Panc1 (cell line): ENCODE results near the gene NOPCHAP1. TPM values are rescaled to one million over a fixed set of nuclear protein-coding genes. Genes with fewer than 3 reads are reported as not detected.

ENCODE experiments used
- ATAC-seq: fragments of 200-7000 bp; cut with Tn5 transposase; 2 replicates; pipeline ENCODE4 v1.9.1; 2020; ENCODE audit warnings: mild to moderate bottlenecking, moderate library complexity
- BruUV-seq: library from RNA; stranded (reverse); fragments of 400-500 nt; replicated peaks from 2 replicates; lab custom pipeline; 2021; lab: Mats Ljungman, UMichigan
- CTCF ChIA-PET: fragments of 300-600 bp; sonication (Branson Sonifier 250); formaldehyde crosslinking; loops from one replicate; lab custom pipeline; 2022; ENCODE audit warnings: antibody characterized with exemption; lab: Charles Lee
- POLR2A ChIA-PET: fragments of 300-600 bp; sonication (Branson Sonifier 250); formaldehyde crosslinking; loops from one replicate; lab custom pipeline; 2022; ENCODE audit warnings: antibody characterized with exemption; lab: Charles Lee
- DNase-seq: peaks from one replicate; pipeline ENCODE4 v3.0.0-alpha.2; 2010; ENCODE audit warnings: low read depth, low spot score
- H3K27ac ChIP-seq: 2 replicates; pipeline ENCODE4 v1.5.1; 2011; ENCODE audit warnings: mild to moderate bottlenecking, low read length, inconsistent platforms
- H3K27me3 ChIP-seq: fragments of 200-500 bp; sonication (Bioruptor generic); 2 replicates; pipeline ENCODE4 v1.6.0; 2014; ENCODE audit warnings: low read length, inconsistent platforms; ENCODE audit not compliant: control insufficient read depth, insufficient read depth
- H3K36me3 ChIP-seq: fragments of 200-500 bp; sonication (Bioruptor generic); 2 replicates; pipeline ENCODE4 v1.5.1; 2014; ENCODE audit warnings: inconsistent platforms, mild to moderate bottlenecking, low read length, moderate library complexity; ENCODE audit not compliant: control insufficient read depth, insufficient read depth
- H3K4me1 ChIP-seq: 2 replicates; pipeline ENCODE4 v1.5.1; 2011; ENCODE audit warnings: inconsistent platforms, mild to moderate bottlenecking, low read length, moderate library complexity; ENCODE audit not compliant: control insufficient read depth, insufficient read depth
- H3K4me3 ChIP-seq, 2 experiments: 2 replicates each; pipeline ENCODE4 v1.5.1; 2011 to 2012; ENCODE audit warnings: low read depth in 2 of 2, low read length in 2 of 2, mild to moderate bottlenecking in 2 of 2, inconsistent platforms in 1 of 2, moderate library complexity in 1 of 2
- H3K9me3 ChIP-seq: fragments of 200-500 bp; sonication (Bioruptor generic); 2 replicates; pipeline ENCODE4 v1.5.1; 2014; ENCODE audit warnings: low read depth, mild to moderate bottlenecking, inconsistent platforms, low read length, moderate library complexity; ENCODE audit not compliant: control insufficient read depth, insufficient read depth
- CTCF ChIP-seq: fragments of 450-650 bp; IDR thresholded peaks from 2 replicates; pipeline ENCODE4 v1.5.1; 2017; ENCODE audit warnings: mild to moderate bottlenecking
- POLR2AphosphoS5 ChIP-seq: IDR thresholded peaks from 2 replicates; pipeline ENCODE4 v1.6.1; 2012; ENCODE audit warnings: mild to moderate bottlenecking, low read depth, low read length, moderate library complexity
- REST ChIP-seq, 2 experiments: IDR thresholded peaks; 2 replicates each; pipeline ENCODE4 v1.6.1; 2011 to 2012; ENCODE audit warnings: low read depth in 2 of 2, control low read depth in 1 of 2, low read length in 1 of 2, mild to moderate bottlenecking in 1 of 2, moderate library complexity in 1 of 2; ENCODE audit not compliant: insufficient read depth in 1 of 2
- SIN3A ChIP-seq: IDR thresholded peaks from 2 replicates; pipeline ENCODE4 v1.6.1; 2012; ENCODE audit warnings: low read depth, mild to moderate bottlenecking, low read length, moderate library complexity, borderline replicate concordance; ENCODE audit not compliant: insufficient read depth
- TCF7L2 ChIP-seq: IDR thresholded peaks from 2 replicates; pipeline ENCODE4 v1.6.1; 2011; ENCODE audit warnings: mild to moderate bottlenecking, low read depth, low read length, inconsistent platforms
- in situ Hi-C: cut with HindIII; loops from 2 replicates; pipeline ENCODE4 v1.10.0; 2016; ENCODE audit warnings: low sequenced_read_pairs, low pct_unique_long_range_greater_than_20kb
- intact Hi-C: fragments of 100-400 bp; cut with micrococcal nuclease; formaldehyde crosslinking; loops from one replicate; pipeline ENCODE4 v1.10.0; 2022; ENCODE audit not compliant: unreplicated experiment
- total RNA-seq: library from RNA; stranded (reverse); gene quantifications from one replicate; pipeline ENCODE4 v1.2.1, GENCODE V29; 2021; ENCODE audit not compliant: unreplicated experiment

Gene NOPCHAP1
- total RNA-seq, 1 experiment from 2014 or later: 24.0 TPM

- TF ChIP-seq SIN3A: no peak
- TF ChIP-seq POLR2AphosphoS5: no peak
- TF ChIP-seq TCF7L2: no peak
- no peak for TF ChIP-seq REST (IDR thresholded peaks at IDR 0.05; ENCODE audit: insufficient read depth in 1 of 2, low read depth in 2 of 2, low read length in 1 of 2)
- no peak for TF ChIP-seq CTCF
- no peaks in the 10 kb centered on the region for H3K4me1 ChIP-seq
- ChIA-PET CTCF (no interaction called here), POLR2A (no interaction called here)
- intact Hi-C loops (no loop called here), in situ Hi-C loops (no loop called here)
- no peak overlapping the region for H3K4me3 ChIP-seq
- no peaks in the 10 kb centered on the region for H3K9me3 ChIP-seq
- no peaks in the 10 kb centered on the region for H3K27me3 ChIP-seq
- ATAC-seq (no peak), DNase-seq (no peak)
- no TSS peak for BruUV-seq
- no peak overlapping the region for H3K27ac ChIP-seq
- peaks cover 22% of the 10 kb centered on the region for H3K36me3 ChIP-seq
These were observed 13.2 kb downstream of the NOPCHAP1 start for GRCh38 chr12:104999347-104999685.

- intact Hi-C loops (no loop called here), in situ Hi-C loops (no loop called here)
- BruUV-seq: no TSS peak
- Histone ChIP-seq H3K36me3 (peaks cover 17% of the 10 kb centered on the region), H3K4me3 (no peak overlapping the region), H3K27me3 (no peaks in the 10 kb centered on the region), H3K4me1 (no peaks in the 10 kb centered on the region), H3K27ac (no peak overlapping the region), H3K9me3 (no peaks in the 10 kb centered on the region)
- no peak for DNase-seq
- ChIA-PET CTCF (no interaction called here), POLR2A (no interaction called here)
- TF ChIP-seq POLR2AphosphoS5: no peak
- no peak for TF ChIP-seq CTCF
- no peak for TF ChIP-seq SIN3A
- ATAC-seq: no peak
These were observed 15.4 kb downstream of the NOPCHAP1 start for GRCh38 chr12:105001476-105001875.
